HG03575 (cell line): ENCODE data around the gene SELENOS.

Experiments used
- ATAC-seq: cut with Tn5 transposase; IDR thresholded peaks from one replicate; pipeline ENCODE4 v1.9.1; 2021; ENCODE audit not compliant: unreplicated experiment, insufficient number of reproducible peaks, low FRiP score; ENCODE audit errors: extremely low read depth

SELENOS gene

GRCh38 chr15:101240358-101240757 lies 36.9 kb downstream of the SELENOS start:
- no peak for ATAC-seq

- no peak for ATAC-seq
Measured at GRCh38 chr15:101239724-101240136, 37.6 kb downstream of the SELENOS start.

GRCh38 chr15:101237251-101237650 lies 40.0 kb downstream of the SELENOS start:
- no peak for ATAC-seq

- ATAC-seq = no peak
Measured at GRCh38 chr15:101233651-101234280, 43.5 kb downstream of the SELENOS start.

- no peak for ATAC-seq
Measured at GRCh38 chr15:101232677-101233076, 44.6 kb downstream of the SELENOS start.

GRCh38 chr15:101228313-101228712 lies 49.0 kb downstream of the SELENOS start:
- ATAC-seq = no peak

- no peak for ATAC-seq
Measured at GRCh38 chr15:101225658-101226057, 51.6 kb downstream of the SELENOS start.
